ENCODE measurements around the gene LRMDA. TPM values are rescaled to one million over a fixed set of nuclear protein-coding genes. Genes with fewer than 3 reads are reported as not detected.

Gene LRMDA
- total RNA-seq, 1 donor from 2014 or later, result 19.4 TPM

DNA sequence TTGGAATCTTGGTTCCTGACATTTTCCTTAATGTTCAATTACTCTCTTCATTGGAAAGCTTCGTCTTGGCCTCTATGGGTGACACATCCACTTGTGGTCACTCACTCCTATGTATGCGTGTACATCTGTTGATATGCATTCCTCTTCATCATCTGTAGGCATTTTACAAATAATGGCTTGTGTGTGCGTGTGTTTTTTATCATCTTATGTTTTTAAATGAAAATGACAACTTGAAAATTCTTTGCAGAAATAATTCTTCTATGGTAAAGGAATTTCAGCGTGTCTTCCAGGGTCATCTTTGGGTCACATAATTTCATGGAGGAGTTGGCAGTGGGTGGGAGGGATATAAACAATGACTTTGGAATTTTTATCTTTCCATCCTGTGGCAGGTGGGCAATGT, 925.1 kb downstream of the LRMDA start:
- Mint-ChIP-seq H3K9me3 (ENCODE audit: unreplicated experiment) (no peaks in the 10 kb centered on the region), H3K27me3 (ENCODE audit: unreplicated experiment) (no peaks in the 10 kb centered on the region), H3K4me3 (ENCODE audit: unreplicated experiment) (no peak overlapping the region), H3K4me1 (ENCODE audit: unreplicated experiment) (no peaks in the 10 kb centered on the region), H3K27ac (ENCODE audit: unreplicated experiment) (no peak overlapping the region), H3K36me3 (ENCODE audit: low read depth, unreplicated experiment) (no peaks in the 10 kb centered on the region)
- no peak for TF ChIP-seq CTCF (IDR thresholded peaks at IDR 0.05; ENCODE audit: unreplicated experiment)
- no peak for DNase-seq (ENCODE audit: low spot score)

DNA sequence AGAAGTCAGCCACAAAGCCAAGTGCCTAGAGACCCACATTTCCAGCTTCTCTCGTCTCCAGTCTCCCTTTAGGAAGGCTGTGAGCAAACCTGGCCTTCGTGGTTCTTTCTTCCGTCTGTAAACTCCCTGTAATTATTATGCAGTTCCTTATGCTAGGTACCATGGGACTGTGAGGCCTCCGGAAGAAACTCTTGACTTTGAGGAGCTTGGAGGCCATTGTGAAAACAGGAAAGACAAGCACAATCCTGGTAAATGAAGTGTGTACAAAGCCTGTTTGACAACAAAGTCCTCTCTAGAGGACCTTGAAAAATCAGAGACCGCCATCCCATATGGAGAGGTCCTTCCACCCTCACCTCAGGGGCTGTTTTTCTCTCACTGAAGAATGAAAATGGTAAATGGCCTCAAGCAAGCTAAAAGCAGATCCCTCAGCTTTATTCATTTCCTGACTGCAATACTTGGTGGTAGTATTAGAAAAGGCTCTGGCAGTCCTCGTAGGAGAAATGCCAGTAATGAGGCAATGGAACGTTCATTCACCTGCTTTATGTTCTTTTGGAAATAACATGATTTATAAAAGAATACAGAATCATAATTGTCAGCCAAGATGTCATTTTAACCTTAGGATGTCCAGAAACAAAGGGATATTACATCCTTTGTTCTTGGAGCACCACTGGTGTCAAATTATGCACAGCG, 926.4 kb downstream of the LRMDA start:
- no peak overlapping the region for H3K4me3 Mint-ChIP-seq (ENCODE audit: unreplicated experiment)
- no peak for TF ChIP-seq CTCF (IDR thresholded peaks at IDR 0.05; ENCODE audit: unreplicated experiment)
- no peaks in the 10 kb centered on the region for H3K9me3 Mint-ChIP-seq (ENCODE audit: unreplicated experiment)
- no peak overlapping the region for H3K27ac Mint-ChIP-seq (ENCODE audit: unreplicated experiment)
- no peaks in the 10 kb centered on the region for H3K27me3 Mint-ChIP-seq (ENCODE audit: unreplicated experiment)
- H3K36me3 Mint-ChIP-seq (ENCODE audit: low read depth, unreplicated experiment), result no peaks in the 10 kb centered on the region
- no peaks in the 10 kb centered on the region for H3K4me1 Mint-ChIP-seq (ENCODE audit: unreplicated experiment)
- no peak for DNase-seq (ENCODE audit: low spot score)

DNA sequence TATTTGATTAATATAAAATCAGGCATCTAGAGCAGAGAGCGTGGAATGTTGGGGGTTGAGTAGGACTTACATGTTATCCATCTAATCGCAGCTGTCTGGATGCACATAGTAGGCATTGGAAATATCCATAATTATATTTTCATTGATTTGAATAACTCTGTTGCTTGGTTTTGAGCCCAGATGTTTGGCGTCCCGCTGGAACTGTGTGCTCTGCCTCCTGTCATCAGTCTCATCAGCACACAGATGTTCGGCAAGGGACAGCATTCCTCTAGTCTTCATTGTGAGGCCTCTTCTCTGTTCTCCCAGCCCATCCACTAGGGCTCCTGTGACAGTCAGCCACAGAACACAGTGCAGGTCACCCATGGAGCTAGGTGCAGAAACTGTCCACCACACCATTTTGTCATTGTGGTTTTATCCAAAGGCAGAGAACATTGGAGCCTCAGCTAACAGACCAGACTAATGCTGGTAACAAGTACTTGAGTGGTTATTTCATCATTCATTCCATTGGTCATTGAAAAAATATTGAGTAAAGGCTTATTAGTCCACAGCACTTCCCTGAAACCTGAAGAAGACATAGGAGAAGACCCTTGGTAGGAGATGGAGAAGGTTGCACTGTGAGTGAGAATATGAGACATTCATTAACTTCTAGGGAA, 927.4 kb downstream of the LRMDA start:
- H3K9me3 Mint-ChIP-seq (ENCODE audit: unreplicated experiment), result no peaks in the 10 kb centered on the region
- TF ChIP-seq CTCF (IDR thresholded peaks at IDR 0.05; ENCODE audit: unreplicated experiment), result no peak
- no peak for DNase-seq (ENCODE audit: low spot score)
- no peak overlapping the region for H3K4me3 Mint-ChIP-seq (ENCODE audit: unreplicated experiment)
- no peaks in the 10 kb centered on the region for H3K36me3 Mint-ChIP-seq (ENCODE audit: low read depth, unreplicated experiment)
- no peak overlapping the region for H3K27ac Mint-ChIP-seq (ENCODE audit: unreplicated experiment)
- no peaks in the 10 kb centered on the region for H3K27me3 Mint-ChIP-seq (ENCODE audit: unreplicated experiment)
- H3K4me1 Mint-ChIP-seq (ENCODE audit: unreplicated experiment), result no peaks in the 10 kb centered on the region

DNA sequence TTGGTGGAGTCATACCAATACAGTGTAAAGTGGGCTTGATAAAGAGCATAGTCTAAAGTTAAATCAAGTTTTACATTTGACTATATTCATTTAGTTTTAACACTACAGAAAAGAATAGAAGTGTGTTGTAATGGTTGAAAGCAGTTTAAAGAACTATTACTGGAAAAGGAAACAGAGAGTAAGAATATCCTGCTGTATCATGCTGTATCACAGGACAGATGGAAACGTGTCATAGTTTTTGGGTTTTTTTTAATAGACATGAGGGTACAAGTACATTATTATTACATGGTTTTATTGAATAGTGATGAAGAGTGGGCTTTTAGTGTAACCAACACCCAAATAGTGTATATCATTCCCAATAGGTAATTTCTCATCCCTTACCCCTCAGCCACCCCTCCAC, 944.3 kb downstream of the LRMDA start:
- Mint-ChIP-seq H3K9me3 (ENCODE audit: unreplicated experiment) (no peaks in the 10 kb centered on the region), H3K36me3 (ENCODE audit: low read depth, unreplicated experiment) (no peaks in the 10 kb centered on the region), H3K27me3 (ENCODE audit: unreplicated experiment) (no peaks in the 10 kb centered on the region), H3K27ac (ENCODE audit: unreplicated experiment) (no peak overlapping the region), H3K4me1 (ENCODE audit: unreplicated experiment) (peaks cover 2% of the 10 kb centered on the region), H3K4me3 (ENCODE audit: unreplicated experiment) (no peak overlapping the region)
- TF ChIP-seq CTCF (IDR thresholded peaks at IDR 0.05; ENCODE audit: unreplicated experiment), result no peak
- DNase-seq (ENCODE audit: low spot score), result no peak

GRCh38 chr10:76382381-76382851, 951.0 kb downstream of the LRMDA start:
- no peak overlapping the region for H3K27ac Mint-ChIP-seq (ENCODE audit: unreplicated experiment)
- DNase-seq (ENCODE audit: low spot score), result no peak
- H3K4me1 Mint-ChIP-seq (ENCODE audit: unreplicated experiment), result no peaks in the 10 kb centered on the region
- TF ChIP-seq CTCF (IDR thresholded peaks at IDR 0.05; ENCODE audit: unreplicated experiment), result no peak
- H3K9me3 Mint-ChIP-seq (ENCODE audit: unreplicated experiment), result no peaks in the 10 kb centered on the region
- H3K27me3 Mint-ChIP-seq (ENCODE audit: unreplicated experiment), result no peaks in the 10 kb centered on the region
- H3K4me3 Mint-ChIP-seq (ENCODE audit: unreplicated experiment), result no peak overlapping the region
- no peaks in the 10 kb centered on the region for H3K36me3 Mint-ChIP-seq (ENCODE audit: low read depth, unreplicated experiment)
